Measurements from ENCODE around the gene ZC3H18. TPM values are rescaled to one million over a fixed set of nuclear protein-coding genes. Genes with fewer than 3 reads are reported as not detected.

The ZC3H18 gene
- polyA plus RNA-seq, 6 donors from 2014 or later = 2.5 to 21.7 (median 9.0) TPM

GRCh38 chr16:88527937-88528743 is 42.1 kb upstream of the ZC3H18 start:
- H3K27me3 Mint-ChIP-seq = peaks cover 0 to 1% (median 0%) of the 10 kb centered on the region in 3 donors
- no peak overlapping the region for H3K4me3 Mint-ChIP-seq

GRCh38 chr16:88528902-88529318 is 41.3 kb upstream of the ZC3H18 start:
- Mint-ChIP-seq H3K36me3 (no peaks in the 10 kb centered on the region), H3K27ac (no peak overlapping the region), H3K4me3 (no peak overlapping the region), H3K9me3 (no peaks in the 10 kb centered on the region), H3K27me3 (no peaks in the 10 kb centered on the region), H3K4me1 (peaks cover 0 to 4% (median 0%) of the 10 kb centered on the region in 3 donors)
- ATAC-seq (ENCODE audit: low read depth in 2 of 2) (no peak), DNase-seq (no peak)

More at GRCh38 chr16:88527937-88528743, 42.1 kb upstream of the ZC3H18 start:
- ATAC-seq (ENCODE audit: low read depth in 2 of 2) (no peak), DNase-seq (no peak)
- Mint-ChIP-seq H3K36me3 (no peaks in the 10 kb centered on the region), H3K4me1 (peaks cover 0 to 4% (median 0%) of the 10 kb centered on the region in 3 donors), H3K27ac (no peak overlapping the region), H3K9me3 (no peaks in the 10 kb centered on the region)

- H3K27me3 Mint-ChIP-seq = no peaks in the 10 kb centered on the region
- H3K9me3 Mint-ChIP-seq = no peaks in the 10 kb centered on the region
- DNase-seq (no peak), ATAC-seq (ENCODE audit: low read depth in 2 of 2) (no peak)
- peaks cover 0 to 4% (median 0%) of the 10 kb centered on the region in 3 donors for H3K4me1 Mint-ChIP-seq
- H3K4me3 Mint-ChIP-seq = no peak overlapping the region
- no peak overlapping the region for H3K27ac Mint-ChIP-seq
- H3K36me3 Mint-ChIP-seq = no peaks in the 10 kb centered on the region
These were observed 40.6 kb upstream of the ZC3H18 start for GRCh38 chr16:88529596-88529995.

GRCh38 chr16:88530051-88530857 is 39.9 kb upstream of the ZC3H18 start:
- H3K36me3 Mint-ChIP-seq = no peaks in the 10 kb centered on the region
- DNase-seq (no peak), ATAC-seq (ENCODE audit: low read depth in 2 of 2) (no peak)
- peak overlapping the region in 2 of 6 donors; percentile 36 to 63 for H3K27ac Mint-ChIP-seq
- H3K27me3 Mint-ChIP-seq = no peaks in the 10 kb centered on the region
- peak overlapping the region in 2 of 8 donors; percentile 13 to 56 for H3K4me3 Mint-ChIP-seq
- no peaks in the 10 kb centered on the region for H3K9me3 Mint-ChIP-seq
- peaks cover 2 to 10% (median 3%) of the 10 kb centered on the region in 3 donors for H3K4me1 Mint-ChIP-seq

- DNase-seq (no peak), ATAC-seq (ENCODE audit: low read depth in 2 of 2) (no peak)
- H3K36me3 Mint-ChIP-seq = no peaks in the 10 kb centered on the region
- no peaks in the 10 kb centered on the region for H3K27me3 Mint-ChIP-seq
- peaks cover 8 to 12% (median 8%) of the 10 kb centered on the region in 3 donors for H3K4me1 Mint-ChIP-seq
- H3K27ac Mint-ChIP-seq = peak overlapping the region in 2 of 6 donors; percentile 36 to 63
- H3K9me3 Mint-ChIP-seq = no peaks in the 10 kb centered on the region
- peak overlapping the region in 3 of 8 donors; percentile 13 to 79 (median 56) for H3K4me3 Mint-ChIP-seq
These were observed 39.4 kb upstream of the ZC3H18 start for GRCh38 chr16:88530858-88531203.

GRCh38 chr16:88531346-88531745 is 38.9 kb upstream of the ZC3H18 start:
- H3K27ac Mint-ChIP-seq = no peak overlapping the region
- no peaks in the 10 kb centered on the region for H3K36me3 Mint-ChIP-seq
- peaks cover 11 to 15% (median 13%) of the 10 kb centered on the region in 3 donors for H3K4me1 Mint-ChIP-seq
- H3K9me3 Mint-ChIP-seq = no peaks in the 10 kb centered on the region
- H3K4me3 Mint-ChIP-seq = peak overlapping the region in 1 of 8 donors; percentile 79
- DNase-seq (no peak), ATAC-seq (ENCODE audit: low read depth in 2 of 2) (no peak)
- no peaks in the 10 kb centered on the region for H3K27me3 Mint-ChIP-seq

GRCh38 chr16:88531931-88532433 is 38.2 kb upstream of the ZC3H18 start:
- no peaks in the 10 kb centered on the region for H3K36me3 Mint-ChIP-seq
- no peak for DNase-seq
- H3K4me3 Mint-ChIP-seq = peak overlapping the region in 2 of 8 donors; percentile 51 to 67
- ATAC-seq (ENCODE audit: low read depth in 2 of 2) = no peak
- no peaks in the 10 kb centered on the region for H3K9me3 Mint-ChIP-seq
- H3K27ac Mint-ChIP-seq = no peak overlapping the region
- peaks cover 11 to 15% (median 13%) of the 10 kb centered on the region in 3 donors for H3K4me1 Mint-ChIP-seq
- H3K27me3 Mint-ChIP-seq = no peaks in the 10 kb centered on the region

GRCh38 chr16:88532434-88533241 is 37.6 kb upstream of the ZC3H18 start:
- Mint-ChIP-seq H3K27ac (no peak overlapping the region), H3K27me3 (no peaks in the 10 kb centered on the region), H3K4me3 (peak overlapping the region in 1 of 8 donors; percentile 40), H3K36me3 (no peaks in the 10 kb centered on the region), H3K9me3 (no peaks in the 10 kb centered on the region), H3K4me1 (peaks cover 12 to 15% (median 14%) of the 10 kb centered on the region in 3 donors)
- ATAC-seq (ENCODE audit: low read depth in 2 of 2) (no peak), DNase-seq (no peak)

- Mint-ChIP-seq H3K36me3 (no peaks in the 10 kb centered on the region), H3K4me1 (peaks cover 15 to 20% (median 17%) of the 10 kb centered on the region in 3 donors), H3K9me3 (no peaks in the 10 kb centered on the region), H3K4me3 (no peak overlapping the region), H3K27ac (no peak overlapping the region), H3K27me3 (peaks cover 0 to 4% (median 0%) of the 10 kb centered on the region in 3 donors)
- ATAC-seq (ENCODE audit: low read depth in 2 of 2) = no peak
- no peak for DNase-seq
These were observed 36.8 kb upstream of the ZC3H18 start for GRCh38 chr16:88533381-88533917.

- Mint-ChIP-seq H3K36me3 (no peaks in the 10 kb centered on the region), H3K4me3 (peak overlapping the region in 2 of 8 donors; percentile 42 to 75), H3K9me3 (no peaks in the 10 kb centered on the region), H3K27me3 (peaks cover 0 to 11% (median 0%) of the 10 kb centered on the region in 3 donors), H3K27ac (peak overlapping the region in 2 of 6 donors; percentile 34 to 66), H3K4me1 (peaks cover 15 to 22% (median 21%) of the 10 kb centered on the region in 3 donors)
- ATAC-seq (ENCODE audit: low read depth in 2 of 2) (peak; percentile 89 to 90), DNase-seq (peak; percentile 78)
These were observed 36.1 kb upstream of the ZC3H18 start for GRCh38 chr16:88533932-88534637.

- Mint-ChIP-seq H3K4me3 (peak overlapping the region; percentile 75 to 90 (median 82)), H3K4me1 (peaks cover 15 to 22% (median 21%) of the 10 kb centered on the region in 3 donors), H3K36me3 (no peaks in the 10 kb centered on the region), H3K27ac (peak overlapping the region in 4 of 6 donors; percentile 52 to 84 (median 68)), H3K27me3 (peaks cover 0 to 17% (median 0%) of the 10 kb centered on the region in 3 donors), H3K9me3 (no peaks in the 10 kb centered on the region)
- ATAC-seq (ENCODE audit: low read depth in 2 of 2) = peak; percentile 23 to 32
- no peak for DNase-seq
These were observed 35.5 kb upstream of the ZC3H18 start for GRCh38 chr16:88534638-88535190.

Data from naive B cell (primary cell).